HepG2 (cell line): ENCODE results near the gene TMEM232. TPM values are rescaled to one million over a fixed set of nuclear protein-coding genes. Genes with fewer than 3 reads are reported as not detected.

ENCODE experiments used
- ATAC-seq: fragments of 200-7000 bp; cut with Tn5 transposase; 3 replicates; pipeline ENCODE4 v1.9.1; 2020; ENCODE audit warnings: mild to moderate bottlenecking, moderate library complexity
- BruUV-seq: library from RNA; stranded (reverse); fragments of 400-500 nt; replicated peaks from 2 replicates; lab custom pipeline; 2021; lab: Mats Ljungman, UMichigan
- CTCF ChIA-PET: fragments of 300-600 bp; formaldehyde crosslinking; extraction: SDS; loops from one replicate; lab custom pipeline; 2021; ENCODE audit warnings: low total read pairs, inconsistent platforms, low intra/inter-chr PET ratio; lab: Yijun Ruan, JAX
- POLR2A ChIA-PET: fragments of 350-600 bp; sonication (Branson Sonifier 250); formaldehyde crosslinking; loops from one replicate; lab custom pipeline; 2020; ENCODE audit warnings: antibody characterized with exemption, inconsistent platforms; lab: Yijun Ruan, JAX
- DNase-seq: peaks from one replicate; pipeline ENCODE4 v3.0.0-alpha.2; 2015; ENCODE audit warnings: low spot score
- FAIRE-seq: peaks from 3 replicates; lab custom pipeline; 2011; peaks lifted over from hg19 to GRCh38; lab: Jason Lieb, UNC
- H2AFZ ChIP-seq: one replicate; pipeline ENCODE4 v1.6.1; 2011; ENCODE audit warnings: low read length, inconsistent platforms
- H3K27ac ChIP-seq: fragments of 300-600 bp; 3 replicates; pipeline ENCODE4 v1.8.0; 2011; ENCODE audit warnings: mixed run types, mild to moderate bottlenecking, mixed read lengths, low read length, inconsistent platforms; ENCODE audit not compliant: insufficient read depth; ENCODE audit errors: extremely low read length
- H3K27me3 ChIP-seq, 2 experiments: fragments of 200-600 bp in 1 of 2; 2 replicates in 1 of 2; 3 replicates in 1 of 2; pipeline versions ENCODE4 v1.6.0 to v1.8.0; 2011; ENCODE audit warnings: low read length in 2 of 2, mild to moderate bottlenecking in 2 of 2, moderate library complexity in 2 of 2, inconsistent platforms in 1 of 2; ENCODE audit not compliant: insufficient read depth in 2 of 2, control insufficient read depth in 1 of 2
- H3K36me3 ChIP-seq, 2 experiments: fragments of 200-600 bp in 1 of 2; replicated peaks in 1 of 2; 2 replicates in 1 of 2; 3 replicates in 1 of 2; pipeline versions ENCODE4 v1.5.1 to v1.8.0; 2011; ENCODE audit warnings: low read length in 2 of 2, inconsistent platforms in 1 of 2; ENCODE audit not compliant: insufficient read depth in 2 of 2, control insufficient read depth in 1 of 2
- H3K4me1 ChIP-seq: 2 replicates; pipeline ENCODE4 v1.5.1; 2012; ENCODE audit warnings: low read length, inconsistent platforms; ENCODE audit not compliant: insufficient read depth
- H3K4me2 ChIP-seq: 2 replicates; pipeline ENCODE4 v1.6.0; 2011; ENCODE audit warnings: low read depth, low read length, inconsistent platforms
- H3K4me3 ChIP-seq, 3 experiments: fragments of 200-600 bp in 1 of 3; sonication (generic), shearing (Covaris generic) in 1 of 3; replicated peaks in 1 of 3; 2 replicates each; pipeline ENCODE4 v1.5.1; 2011 to 2016; ENCODE audit warnings: low read length in 3 of 3, inconsistent platforms in 2 of 3, low read depth in 2 of 3, mild to moderate bottlenecking in 2 of 3, control low read depth in 1 of 3, mixed read lengths in 1 of 3; ENCODE audit not compliant: insufficient read depth in 1 of 3
- H3K79me2 ChIP-seq: one replicate; pipeline ENCODE4 v1.6.1; 2011; ENCODE audit warnings: low read length, inconsistent platforms; ENCODE audit not compliant: insufficient read depth
- H3K9ac ChIP-seq: 2 replicates; pipeline ENCODE4 v1.6.0; 2011; ENCODE audit warnings: mild to moderate bottlenecking, low read depth, low read length, inconsistent platforms; ENCODE audit not compliant: insufficient read depth
- H3K9me3 ChIP-seq: 2 replicates; pipeline ENCODE4 v1.5.1; 2012; ENCODE audit warnings: mild to moderate bottlenecking, low read length
- H4K20me1 ChIP-seq: 2 replicates; pipeline ENCODE4 v1.6.0; 2011; ENCODE audit warnings: inconsistent platforms, mild to moderate bottlenecking, low read length, moderate library complexity; ENCODE audit not compliant: insufficient read depth
- ELF1 ChIP-seq: sonication (generic); formaldehyde crosslinking; IDR thresholded peaks from 2 replicates; pipeline ENCODE4 v1.4.0; 2020; ENCODE audit warnings: missing genetic modification reagents
- KAT8 ChIP-seq: IDR thresholded peaks from 2 replicates; pipeline ENCODE4 v1.6.1; 2016; ENCODE audit warnings: missing genetic modification reagents, missing compliant biosample characterization
- MAFF ChIP-seq: IDR thresholded peaks from 2 replicates; pipeline ENCODE4 v1.6.1; 2011; ENCODE audit warnings: low read depth, low read length, improper control_type of control experiment
- MAFK ChIP-seq, 2 experiments: IDR thresholded peaks in 1 of 2; conservative IDR thresholded peaks in 1 of 2; 2 replicates each; pipeline ENCODE4 v1.6.1; 2011; ENCODE audit warnings: improper control_type of control experiment in 2 of 2, low read length in 2 of 2
- MIER3 ChIP-seq: IDR thresholded peaks from 2 replicates; pipeline ENCODE4 v1.6.1; 2016; ENCODE audit warnings: missing compliant biosample characterization, borderline replicate concordance
- MYC ChIP-seq: sonication (generic); formaldehyde crosslinking; IDR thresholded peaks from 2 replicates; pipeline ENCODE4 v1.9.0; 2021; ENCODE audit warnings: missing genetic modification reagents, borderline replicate concordance
- RXRB ChIP-seq: IDR thresholded peaks from 2 replicates; pipeline ENCODE4 v1.6.1; 2016; ENCODE audit warnings: borderline replicate concordance, missing genetic modification reagents, missing compliant biosample characterization
- SMAD9 ChIP-seq: sonication (generic); formaldehyde crosslinking; IDR thresholded peaks from 2 replicates; pipeline ENCODE4 v1.5.1; 2020; ENCODE audit warnings: mild to moderate bottlenecking, missing genetic modification reagents
- SMARCE1 ChIP-seq: fragments of 450-650 bp; IDR thresholded peaks from 2 replicates; pipeline ENCODE4 v1.6.1; 2017; ENCODE audit warnings: borderline replicate concordance
- ZBTB37 ChIP-seq: sonication (generic); formaldehyde crosslinking; IDR thresholded peaks from 2 replicates; pipeline ENCODE4 v1.4.0; 2020; ENCODE audit warnings: mild to moderate bottlenecking, missing genetic modification reagents
- ZMYM2 ChIP-seq: sonication (generic); formaldehyde crosslinking; IDR thresholded peaks from 2 replicates; pipeline ENCODE4 v1.8.0; 2022; ENCODE audit warnings: mild to moderate bottlenecking, missing genetic modification reagents
- ZNF12 ChIP-seq: sonication (generic); formaldehyde crosslinking; IDR thresholded peaks from 2 replicates; pipeline ENCODE4 v1.5.0; 2020; ENCODE audit warnings: missing genetic modification reagents
- ZNF572 ChIP-seq: sonication (generic); formaldehyde crosslinking; IDR thresholded peaks from 2 replicates; pipeline ENCODE4 v1.5.1; 2020; ENCODE audit warnings: mild to moderate bottlenecking, missing genetic modification reagents
- ZNF724P ChIP-seq: sonication (generic); formaldehyde crosslinking; IDR thresholded peaks from 2 replicates; pipeline ENCODE4 v1.8.0; 2022; ENCODE audit warnings: missing genetic modification reagents, borderline replicate concordance
- ZNF768 ChIP-seq: sonication (generic); formaldehyde crosslinking; IDR thresholded peaks from 2 replicates; pipeline ENCODE4 v1.4.0; 2020; ENCODE audit warnings: missing genetic modification reagents
- WGBS: methylation state at CpG from one replicate; pipeline ENCODE4 v1.1.6; 2017; ENCODE audit warnings: low lambda C conversion rate; 5-methylcytosine and 5-hydroxymethylcytosine counted together
- in situ Hi-C: cut with HindIII; loops from 2 replicates; pipeline ENCODE4 v1.10.0; 2017; ENCODE audit warnings: low pct_unique_long_range_greater_than_20kb; ENCODE audit not compliant: extremely low pct_ligation_motif_present
- intact Hi-C: fragments of 100-400 bp; cut with micrococcal nuclease; formaldehyde crosslinking; loops from one replicate; pipeline ENCODE4 v1.10.0; 2022; ENCODE audit not compliant: unreplicated experiment
- polyA plus RNA-seq, 8 experiments: library from polyadenylated mRNA; depleted of rRNA in 3 of 8; stranded (reverse) in 7 of 8; unstranded in 1 of 8; fragments of >200 nt; fragmentation: Illumina TruSeq in 4 of 8; extraction: Trizol in 4 of 8; gene quantifications; 2 replicates each; pipeline versions ENCODE4 v1.2.1 to v1.2.3, GENCODE V29; 2011 to 2016; ENCODE audit warnings: low read depth in 4 of 8, missing spikeins in 1 of 8, mixed read lengths in 1 of 8; ENCODE audit not compliant: insufficient read depth in 1 of 8
- total RNA-seq, 5 experiments: library from RNA; depleted of rRNA; stranded (reverse); fragments of >200 nt; fragmentation: Illumina TruSeq; extraction: Trizol; gene quantifications; 2 replicates each; pipeline ENCODE4 v1.2.3, GENCODE V29; 2016; ENCODE audit warnings: low read depth in 1 of 5
- TF ChIP-seq, protein P1 (sequence below): IDR thresholded peaks from 2 replicates; pipeline ENCODE4 v1.6.1; 2016; ENCODE audit warnings: mild to moderate bottlenecking, missing biosample characterization, missing genetic modification reagents
- TF ChIP-seq, protein P2 (sequence below): sonication (generic); formaldehyde crosslinking; conservative IDR thresholded peaks from 2 replicates; pipeline ENCODE4 v1.4.0; 2020; ENCODE audit warnings: missing genetic modification reagents

Gene TMEM232
- total and polyA plus RNA-seq, 2 of the 13 experiments (the other 11 are each of a cell fraction or from before 2014, with no cell fraction given): 0.29 to 0.71 TPM

DNA sequence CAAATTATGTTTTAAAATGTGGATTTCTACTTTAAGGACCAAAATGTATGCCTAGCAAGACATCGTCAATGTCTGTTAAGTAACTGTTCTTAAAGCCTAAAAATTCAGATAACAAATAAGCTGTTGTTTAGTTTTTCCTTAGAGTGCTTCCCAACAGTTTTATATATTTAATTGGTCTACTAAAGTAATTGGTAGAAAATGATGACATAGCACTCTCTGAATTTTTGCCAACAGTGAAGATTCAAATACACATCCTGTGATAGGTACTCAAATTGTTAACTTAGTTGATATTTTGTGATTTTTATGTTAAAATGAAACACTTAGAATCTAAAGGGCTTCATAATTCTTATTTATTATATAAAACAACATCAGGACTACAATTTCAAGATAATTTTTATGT, 107.5 kb downstream of the TMEM232 start:
- in situ Hi-C loops (no loop called here), intact Hi-C loops (no loop called here)
- Histone ChIP-seq H3K36me3 (no peaks in the 10 kb centered on the region), H3K4me2 (no peak overlapping the region), H3K4me1 (no peaks in the 10 kb centered on the region), H3K27me3 (no peaks in the 10 kb centered on the region; a peak in 1 of 5 replicates), H3K27ac (no peak overlapping the region), H3K79me2 (no peaks in the 10 kb centered on the region), H3K9ac (no peak overlapping the region), H4K20me1 (no peaks in the 10 kb centered on the region), H3K9me3 (peaks cover 6% of the 10 kb centered on the region; the same call in 1 of the 2 replicates), H2AFZ (no peak overlapping the region), H3K4me3 (no peak overlapping the region)
- CTCF ChIA-PET: no interaction called here
- POLR2A ChIA-PET: no interaction called here
- no peak for TF ChIP-seq ZNF724P (CRISPR knock-in tag)
- no peak for TF ChIP-seq SMARCE1
- no peak for TF ChIP-seq SMAD9 (CRISPR knock-in tag)
- TF ChIP-seq ZNF572 (CRISPR knock-in tag): no peak
- no peak for TF ChIP-seq RXRB (CRISPR knock-in tag)
- peak; percentile 64 for TF ChIP-seq MAFF
- TF ChIP-seq ZBTB37 (CRISPR knock-in tag): no peak
- TF ChIP-seq MAFK (conservative IDR thresholded peaks at IDR 0.05 in 1 of 2, IDR thresholded peaks at IDR 0.05 in 1 of 2; ENCODE audit: low read length in 2 of 2): peak in 1 of 2 experiments; percentile 77; a peak in 2 of 4 replicates
- WGBS: 6% methylated on average over 1 of the region's 1 CpG
- FAIRE-seq (no peak), DNase-seq (no peak), ATAC-seq (no peak)
- BruUV-seq: no TSS peak

GRCh38 chr5:110616009-110616408, 110.5 kb downstream of the TMEM232 start:
- no TSS peak for BruUV-seq
- WGBS: 5% methylated on average over 1 of the region's 1 CpG
- Histone ChIP-seq H3K27ac (no peak overlapping the region), H4K20me1 (no peaks in the 10 kb centered on the region), H3K36me3 (no peaks in the 10 kb centered on the region), H3K4me1 (no peaks in the 10 kb centered on the region), H3K27me3 (no peaks in the 10 kb centered on the region; a peak in 1 of 5 replicates), H3K4me3 (no peak overlapping the region), H3K9ac (no peak overlapping the region), H2AFZ (no peak overlapping the region), H3K4me2 (no peak overlapping the region), H3K79me2 (no peaks in the 10 kb centered on the region), H3K9me3 (peaks cover 6% of the 10 kb centered on the region; the same call in 1 of the 2 replicates)
- FAIRE-seq (no peak), ATAC-seq (no peak), DNase-seq (no peak)
- in situ Hi-C loops: no loop called here
- intact Hi-C loops: no loop called here
- ChIA-PET POLR2A (no interaction called here), CTCF (no interaction called here)
- no peak for TF ChIP-seq ZNF768
- TF ChIP-seq, protein P1, sequence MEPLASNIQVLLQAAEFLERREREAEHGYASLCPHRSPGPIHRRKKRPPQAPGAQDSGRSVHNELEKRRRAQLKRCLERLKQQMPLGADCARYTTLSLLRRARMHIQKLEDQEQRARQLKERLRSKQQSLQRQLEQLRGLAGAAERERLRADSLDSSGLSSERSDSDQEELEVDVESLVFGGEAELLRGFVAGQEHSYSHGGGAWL (CRISPR knock-in tag): no peak
- TF ChIP-seq ZNF12 (CRISPR knock-in tag): no peak
- TF ChIP-seq KAT8 (CRISPR knock-in tag): no peak
- no peak for TF ChIP-seq ELF1 (CRISPR knock-in tag)
- TF ChIP-seq, protein P2, sequence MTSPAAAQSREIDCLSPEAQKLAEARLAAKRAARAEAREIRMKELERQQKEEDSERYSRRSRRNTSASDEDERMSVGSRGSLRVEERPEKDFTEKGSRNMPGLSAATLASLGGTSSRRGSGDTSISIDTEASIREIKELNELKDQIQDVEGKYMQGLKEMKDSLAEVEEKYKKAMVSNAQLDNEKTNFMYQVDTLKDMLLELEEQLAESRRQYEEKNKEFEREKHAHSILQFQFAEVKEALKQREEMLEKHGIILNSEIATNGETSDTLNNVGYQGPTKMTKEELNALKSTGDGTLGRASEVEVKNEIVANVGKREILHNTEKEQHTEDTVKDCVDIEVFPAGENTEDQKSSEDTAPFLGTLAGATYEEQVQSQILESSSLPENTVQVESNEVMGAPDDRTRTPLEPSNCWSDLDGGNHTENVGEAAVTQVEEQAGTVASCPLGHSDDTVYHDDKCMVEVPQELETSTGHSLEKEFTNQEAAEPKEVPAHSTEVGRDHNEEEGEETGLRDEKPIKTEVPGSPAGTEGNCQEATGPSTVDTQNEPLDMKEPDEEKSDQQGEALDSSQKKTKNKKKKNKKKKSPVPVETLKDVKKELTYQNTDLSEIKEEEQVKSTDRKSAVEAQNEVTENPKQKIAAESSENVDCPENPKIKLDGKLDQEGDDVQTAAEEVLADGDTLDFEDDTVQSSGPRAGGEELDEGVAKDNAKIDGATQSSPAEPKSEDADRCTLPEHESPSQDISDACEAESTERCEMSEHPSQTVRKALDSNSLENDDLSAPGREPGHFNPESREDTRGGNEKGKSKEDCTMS (CRISPR knock-in tag): no peak
- TF ChIP-seq ZMYM2 (CRISPR knock-in tag): no peak
- no peak for TF ChIP-seq MYC (CRISPR knock-in tag)
- TF ChIP-seq MIER3: no peak
